HG02623 (cell line): ENCODE data around the gene XPO6.

Experiments used
- ATAC-seq: cut with Tn5 transposase; IDR thresholded peaks from one replicate; pipeline ENCODE4 v1.9.1; 2021; ENCODE audit warnings: moderate library complexity; ENCODE audit not compliant: unreplicated experiment

XPO6 gene

GRCh38 chr16:28067604-28068379 lies 144.0 kb downstream of the XPO6 start:
- ATAC-seq = no peak

DNA sequence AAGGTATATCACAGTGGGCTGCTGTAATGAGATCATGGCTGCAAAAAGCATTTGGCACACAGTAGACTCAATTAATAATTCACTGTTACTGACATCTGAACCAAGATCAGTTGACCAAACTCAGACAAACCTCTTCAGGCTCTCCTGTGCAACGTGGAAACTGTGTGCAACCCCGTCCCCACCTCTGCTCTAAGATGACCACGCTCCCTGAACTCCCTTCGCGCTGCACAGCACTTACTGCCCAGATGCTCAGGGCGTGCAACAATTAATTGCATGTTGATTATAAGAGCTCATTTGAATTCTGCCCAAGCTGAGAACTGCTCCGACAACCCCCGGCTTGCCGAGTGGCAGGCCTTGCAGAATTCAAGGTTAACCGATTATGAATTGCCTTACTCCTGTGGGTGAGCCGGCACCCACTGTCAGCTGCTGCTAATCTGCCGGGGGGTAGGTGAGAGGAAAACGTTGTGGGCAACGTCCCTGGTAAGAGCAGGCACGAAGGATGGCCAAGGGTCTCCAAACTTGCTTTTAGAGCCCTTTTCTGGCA lies 147.0 kb downstream of the XPO6 start:
- no peak for ATAC-seq

GRCh38 chr16:28064150-28064549 lies 147.6 kb downstream of the XPO6 start:
- ATAC-seq = no peak

DNA sequence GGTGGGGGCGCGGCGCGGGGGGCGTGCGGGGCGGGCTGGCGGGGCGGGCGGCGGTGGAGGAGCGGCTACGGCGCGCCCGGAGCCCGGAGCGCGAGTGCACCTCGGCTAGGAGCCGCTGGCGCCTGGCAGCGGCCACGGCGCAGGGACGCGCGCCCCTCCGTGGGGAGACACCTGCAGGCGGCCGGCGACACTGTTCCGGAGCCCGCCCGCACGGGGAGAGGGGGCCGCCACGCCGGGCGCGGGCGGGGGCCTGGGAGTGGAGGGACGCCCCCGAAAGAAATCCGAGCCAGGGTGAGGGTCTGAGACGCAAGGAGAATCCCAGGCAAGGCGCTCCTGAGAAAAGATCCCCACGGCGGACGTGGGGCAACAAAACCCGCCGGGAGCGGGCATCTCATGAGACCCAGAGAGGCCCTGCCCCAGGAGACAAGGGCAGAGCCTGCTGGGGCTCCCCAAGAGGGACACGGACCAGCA lies 148.1 kb downstream of the XPO6 start, which contains the start of gene GSG1L:
GSG1L (minus strand) TSS at position 124 of the 471 bp plus-strand sequence. CDS start 290 bp downstream, outside the sequence.
- no peak for ATAC-seq

DNA sequence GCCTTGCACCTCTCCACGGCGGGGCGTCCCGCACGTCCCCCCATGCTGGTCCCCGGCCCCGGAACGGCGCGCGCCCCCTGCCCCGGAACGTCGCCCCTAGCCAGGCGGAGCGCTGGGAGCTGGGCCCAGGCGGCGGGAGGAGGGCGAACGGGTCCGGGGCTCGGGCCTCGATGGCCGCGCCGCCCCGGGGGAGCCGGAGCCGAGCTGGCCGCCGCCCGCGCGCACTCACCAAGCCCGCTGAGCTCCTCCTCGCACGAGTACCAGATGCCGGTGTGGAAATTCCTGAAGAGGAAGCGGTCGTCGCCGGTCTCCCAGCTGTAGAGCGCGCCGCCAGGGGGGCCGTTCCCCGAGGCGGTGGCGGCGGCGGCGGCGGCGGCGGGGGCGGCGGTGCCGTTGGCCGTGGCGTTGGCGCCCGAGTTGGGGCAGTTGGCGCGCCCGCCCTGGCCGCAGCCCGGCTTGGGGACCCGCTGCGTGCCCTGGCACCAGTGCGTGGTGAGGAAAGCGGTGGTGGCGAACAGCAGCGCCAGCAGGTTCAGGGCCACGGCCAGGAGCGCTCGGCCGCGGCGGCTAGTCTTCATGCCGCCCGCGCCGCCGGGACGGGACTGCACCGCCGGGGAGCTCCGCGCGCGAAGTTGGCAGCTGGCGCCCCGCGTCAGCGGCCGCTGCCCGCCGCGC lies 148.8 kb downstream of the XPO6 start:
- no peak for ATAC-seq

GRCh38 chr16:28062261-28062846 lies 149.4 kb downstream of the XPO6 start:
- no peak for ATAC-seq

- ATAC-seq = no peak
These were observed 150.2 kb downstream of the XPO6 start for GRCh38 chr16:28061352-28062101.

GRCh38 chr16:28059841-28060575 lies 151.8 kb downstream of the XPO6 start:
- no peak for ATAC-seq

DNA sequence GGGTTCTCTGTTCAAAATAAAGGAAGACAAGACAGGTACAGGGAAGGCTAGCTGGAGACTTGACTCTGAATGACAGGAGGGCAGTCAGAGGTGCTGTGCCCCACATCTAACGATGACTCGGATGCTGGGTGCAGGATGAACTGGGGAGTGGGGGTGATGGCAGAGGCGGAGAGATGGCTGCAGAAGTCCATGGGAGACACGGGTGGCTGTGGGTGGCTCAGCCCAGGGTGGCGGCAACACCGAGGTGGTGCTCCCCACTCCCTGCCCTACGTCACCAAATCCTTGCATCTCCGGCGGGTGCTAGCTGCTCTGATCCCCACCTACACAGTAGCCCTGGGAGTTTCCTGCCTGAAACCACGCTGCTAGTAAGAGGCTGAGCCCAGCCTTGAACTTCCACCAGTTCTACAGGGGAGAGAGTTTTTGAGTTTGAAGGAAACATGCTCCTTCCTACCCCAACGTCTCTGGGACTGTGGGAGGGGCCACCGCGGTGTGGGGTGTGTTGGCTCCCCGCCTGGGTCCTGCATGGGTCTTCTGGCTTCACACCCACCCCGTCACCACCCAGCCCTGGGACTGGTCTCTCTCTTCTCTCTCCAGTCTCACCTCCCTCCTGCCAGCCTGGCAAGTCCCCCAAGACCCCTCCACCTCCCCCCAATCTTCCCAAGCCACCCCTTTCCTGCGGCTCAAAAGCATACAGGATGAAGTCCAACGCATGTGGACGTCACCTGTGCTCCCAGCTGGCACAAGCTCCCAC lies 152.8 kb downstream of the XPO6 start:
- ATAC-seq = no peak

DNA sequence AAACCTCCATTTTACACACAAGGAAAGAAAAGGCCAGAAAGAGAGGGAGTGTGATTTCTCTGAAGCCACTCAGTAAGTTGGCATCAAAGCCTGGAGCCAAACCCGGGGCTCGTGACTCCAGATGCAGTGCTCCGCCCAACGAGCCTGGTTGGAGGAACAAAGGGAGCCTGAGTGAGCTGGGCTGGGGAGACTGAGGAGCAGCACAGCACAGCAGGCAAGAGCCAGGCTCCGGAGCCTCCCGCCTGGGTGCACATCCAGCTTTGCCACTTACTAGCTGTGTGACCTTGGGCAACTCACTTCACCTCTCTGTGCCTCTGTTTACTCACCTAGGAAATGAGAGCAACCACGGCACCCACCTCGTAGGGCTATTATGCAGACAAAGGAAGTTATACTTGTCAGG lies 153.8 kb downstream of the XPO6 start:
- no peak for ATAC-seq

DNA sequence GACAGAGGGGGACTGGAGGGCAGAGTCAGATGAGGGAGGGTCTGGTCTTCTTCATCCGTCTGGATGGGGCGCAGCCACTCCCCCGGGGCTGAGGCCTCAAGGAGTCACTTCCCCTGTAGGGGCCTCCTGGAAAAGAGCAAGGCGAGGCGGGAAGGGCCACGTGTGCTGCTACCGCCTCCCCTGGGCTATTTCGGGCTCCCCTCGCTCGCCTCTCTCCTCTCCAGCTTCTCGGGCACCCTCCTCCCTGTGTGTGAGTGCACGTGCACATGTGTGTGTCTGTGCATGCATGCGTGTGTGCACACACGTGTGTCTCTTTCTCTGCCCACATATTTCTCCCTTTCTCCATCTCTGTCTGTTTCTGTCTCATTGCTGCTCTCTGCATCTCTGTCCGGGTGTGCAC lies 158.3 kb downstream of the XPO6 start:
- ATAC-seq = no peak

GRCh38 chr16:28052274-28053128 lies 159.3 kb downstream of the XPO6 start:
- no peak for ATAC-seq

DNA sequence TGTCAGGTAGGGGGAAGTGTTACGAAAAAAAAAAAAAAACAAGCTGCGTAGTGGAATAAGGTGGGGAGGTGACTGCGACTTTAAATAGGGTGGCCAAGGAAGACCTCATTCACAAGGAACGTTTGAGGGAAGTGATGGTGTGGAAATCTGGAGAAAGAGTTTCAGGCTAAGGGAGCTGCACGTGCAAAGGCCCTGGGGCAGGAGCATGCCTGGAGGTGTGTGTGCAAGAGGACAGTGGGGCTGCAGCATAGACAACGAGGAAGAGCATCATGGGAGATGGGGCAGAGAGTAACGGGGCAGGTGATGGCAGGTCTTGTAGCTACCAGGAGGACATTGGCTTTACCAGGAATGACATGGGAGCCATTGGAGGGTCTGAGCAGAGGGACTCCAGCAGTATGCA lies 160.3 kb downstream of the XPO6 start:
- ATAC-seq = no peak
